Uterus (tissue), 2 donors: ENCODE results near the gene MSANTD1.

Experiments used
- CTCF ChIP-seq, 4 experiments: fragments of 200-600 bp in 2 of 4; fragments of 450-650 bp in 2 of 4; sonication (generic) in 2 of 4; IDR thresholded peaks; one replicate each; pipeline ENCODE4 v1.5.1; 2016 to 2019; ENCODE audit warnings: antibody characterized with exemption in 4 of 4, mild to moderate bottlenecking in 2 of 4, moderate library complexity in 1 of 4
- POLR2A ChIP-seq, 2 donors: fragments of 450-650 bp; IDR thresholded peaks; one replicate each; pipeline ENCODE4 v1.6.1; 2016; ENCODE audit warnings: antibody characterized with exemption in 2 of 2, mild to moderate bottlenecking in 1 of 2, moderate library complexity in 1 of 2

GRCh38 chr4:3200423-3201090, 48.4 kb upstream of the MSANTD1 start:
- TF ChIP-seq CTCF (IDR thresholded peaks at IDR 0.05) (no peak), POLR2A (IDR thresholded peaks at IDR 0.05) (no peak)
